OCI-LY1 (cell line): ENCODE measurements around the gene CCT4.
A peak's percentile ranks its signal among the peaks of the same experiment; 100 is the strongest.

ENCODE experiments used
- H2AFZ ChIP-seq: fragments of 200-600 bp; sonication (generic), shearing (Covaris generic); 2 replicates; pipeline ENCODE4 v1.6.0; 2014; ENCODE audit warnings: antibody characterized with exemption, mild to moderate bottlenecking, low read length
- H3F3A ChIP-seq: fragments of 200-600 bp; sonication (generic), shearing (Covaris generic); 2 replicates; pipeline ENCODE4 v1.6.0; 2014; ENCODE audit warnings: mild to moderate bottlenecking, antibody characterized with exemption, low read length, moderate library complexity; ENCODE audit not compliant: insufficient read depth
- H3K27ac ChIP-seq: fragments of 200-600 bp; sonication (generic); 2 replicates; pipeline ENCODE4 v1.5.1; 2014; ENCODE audit warnings: low read length, mixed run types, mild to moderate bottlenecking, low read depth; ENCODE audit not compliant: poor library complexity, severe bottlenecking
- H3K27me3 ChIP-seq: fragments of 200-600 bp; sonication (generic); 2 replicates; pipeline ENCODE4 v1.6.0; 2014; ENCODE audit warnings: antibody characterized with exemption, mild to moderate bottlenecking, low read length, moderate library complexity; ENCODE audit not compliant: insufficient read depth
- H3K36me3 ChIP-seq: fragments of 200-600 bp; sonication (generic); 2 replicates; pipeline ENCODE4 v1.6.1; 2014; ENCODE audit warnings: mild to moderate bottlenecking, antibody characterized with exemption, low read length, moderate library complexity, mixed read lengths; ENCODE audit not compliant: insufficient read depth
- H3K4me1 ChIP-seq: fragments of 200-600 bp; sonication (generic); 2 replicates; pipeline ENCODE4 v1.5.1; 2014; ENCODE audit warnings: mild to moderate bottlenecking, low read length, moderate library complexity; ENCODE audit not compliant: insufficient read depth, severe bottlenecking
- H3K4me2 ChIP-seq: fragments of 200-600 bp; sonication (generic), shearing (Covaris generic); 2 replicates; pipeline ENCODE4 v1.6.1; 2014; ENCODE audit warnings: low read length
- H3K4me3 ChIP-seq: fragments of 200-600 bp; sonication (generic); 2 replicates; pipeline ENCODE4 v1.5.1; 2014; ENCODE audit warnings: low read length, low read depth, mild to moderate bottlenecking, mixed read lengths; ENCODE audit not compliant: poor library complexity, severe bottlenecking
- H3K79me2 ChIP-seq: fragments of 200-600 bp; shearing (Covaris generic); 2 replicates; pipeline ENCODE4 v1.6.1; 2016; ENCODE audit warnings: mixed run types, low read length, mixed read lengths; ENCODE audit not compliant: insufficient read depth
- H3K9ac ChIP-seq: fragments of 200-600 bp; sonication (generic), shearing (Covaris generic); 2 replicates; pipeline ENCODE4 v1.6.1; 2014; ENCODE audit warnings: mild to moderate bottlenecking, low read length, mixed read lengths
- H3K9me2 ChIP-seq: fragments of 200-600 bp; sonication (generic), shearing (Covaris generic); 2 replicates; pipeline ENCODE4 v1.6.1; 2014; ENCODE audit warnings: low read depth, mild to moderate bottlenecking, low read length, mixed read lengths
- H3K9me3 ChIP-seq: fragments of 200-600 bp; shearing (Covaris generic); 2 replicates; pipeline ENCODE4 v1.6.1; 2014; ENCODE audit warnings: low read length, mixed read lengths
- H4K20me1 ChIP-seq: fragments of 200-600 bp; sonication (generic), shearing (Covaris generic); 2 replicates; pipeline ENCODE4 v1.6.0; 2016; ENCODE audit warnings: mild to moderate bottlenecking, low read length; ENCODE audit not compliant: insufficient read depth
- EZH2 ChIP-seq: fragments of 200-600 bp; sonication (generic), shearing (Covaris generic); IDR thresholded peaks from 2 replicates; pipeline ENCODE4 v1.8.0; 2017; ENCODE audit warnings: borderline replicate concordance, mixed run types, mild to moderate bottlenecking, antibody characterized with exemption, low read length, moderate library complexity, mixed read lengths
- TF ChIP-seq, protein P1 (sequence below): fragments of 200-600 bp; sonication (generic), shearing (Covaris generic); IDR thresholded peaks from 2 replicates; pipeline ENCODE4 v1.5.1; 2017; ENCODE audit warnings: mild to moderate bottlenecking, antibody characterized with exemption, low read length, moderate library complexity, mixed read lengths

Gene CCT4

DNA sequence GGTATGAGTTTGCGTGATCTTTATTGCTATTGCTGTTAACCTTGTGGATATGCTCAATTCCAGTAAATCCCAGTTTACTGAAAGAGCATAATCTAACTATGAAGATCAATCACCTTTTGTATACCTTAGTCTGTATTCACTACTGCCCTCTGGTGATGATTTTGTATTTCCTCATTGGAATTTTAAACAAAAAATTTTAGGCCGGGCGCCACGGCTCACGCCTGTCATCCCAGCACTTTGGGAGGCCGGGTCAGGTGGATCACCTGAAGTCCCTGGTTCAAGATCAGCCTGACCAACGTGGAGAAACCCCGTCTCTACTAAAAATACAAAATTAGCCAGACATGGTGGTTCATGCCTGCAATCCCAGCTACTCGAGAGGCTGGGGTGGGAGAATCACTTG is 22.1 kb upstream of the CCT4 start:
- Histone ChIP-seq H3K9ac (no peak overlapping the region), H3K27ac (no peak overlapping the region), H3K4me3 (no peak overlapping the region), H3K9me2 (no peaks in the 10 kb centered on the region), H3K4me2 (no peak overlapping the region), H3K4me1 (peaks cover 14% of the 10 kb centered on the region), H3K9me3 (no peaks in the 10 kb centered on the region), H3F3A (no peaks in the 10 kb centered on the region), H3K27me3 (no peaks in the 10 kb centered on the region), H3K36me3 (no peaks in the 10 kb centered on the region), H4K20me1 (no peaks in the 10 kb centered on the region), H3K79me2 (peaks cover 9% of the 10 kb centered on the region), H2AFZ (no peak overlapping the region)
- TF ChIP-seq, protein P1, sequence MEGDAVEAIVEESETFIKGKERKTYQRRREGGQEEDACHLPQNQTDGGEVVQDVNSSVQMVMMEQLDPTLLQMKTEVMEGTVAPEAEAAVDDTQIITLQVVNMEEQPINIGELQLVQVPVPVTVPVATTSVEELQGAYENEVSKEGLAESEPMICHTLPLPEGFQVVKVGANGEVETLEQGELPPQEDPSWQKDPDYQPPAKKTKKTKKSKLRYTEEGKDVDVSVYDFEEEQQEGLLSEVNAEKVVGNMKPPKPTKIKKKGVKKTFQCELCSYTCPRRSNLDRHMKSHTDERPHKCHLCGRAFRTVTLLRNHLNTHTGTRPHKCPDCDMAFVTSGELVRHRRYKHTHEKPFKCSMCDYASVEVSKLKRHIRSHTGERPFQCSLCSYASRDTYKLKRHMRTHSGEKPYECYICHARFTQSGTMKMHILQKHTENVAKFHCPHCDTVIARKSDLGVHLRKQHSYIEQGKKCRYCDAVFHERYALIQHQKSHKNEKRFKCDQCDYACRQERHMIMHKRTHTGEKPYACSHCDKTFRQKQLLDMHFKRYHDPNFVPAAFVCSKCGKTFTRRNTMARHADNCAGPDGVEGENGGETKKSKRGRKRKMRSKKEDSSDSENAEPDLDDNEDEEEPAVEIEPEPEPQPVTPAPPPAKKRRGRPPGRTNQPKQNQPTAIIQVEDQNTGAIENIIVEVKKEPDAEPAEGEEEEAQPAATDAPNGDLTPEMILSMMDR = peak; percentile 49
- TF ChIP-seq EZH2 = no peak

DNA sequence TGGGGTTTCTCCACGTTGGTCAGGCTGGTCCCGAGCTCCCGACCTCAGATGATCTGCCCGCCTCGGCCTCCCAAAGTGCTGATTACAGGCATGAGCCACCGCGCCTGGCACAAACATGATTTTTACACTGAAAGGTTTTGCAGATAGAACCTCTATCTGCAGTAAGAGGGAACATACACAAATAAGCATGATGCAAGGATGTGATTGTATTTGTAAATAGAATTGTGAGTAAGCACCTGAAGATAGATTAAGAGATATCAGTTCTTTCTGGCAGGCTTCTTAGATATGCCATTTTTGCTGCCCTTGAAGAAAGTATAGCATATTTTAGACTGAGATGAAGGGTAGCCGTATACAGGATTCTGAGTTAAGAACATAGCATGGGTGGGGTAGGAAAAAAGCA is 20.7 kb upstream of the CCT4 start:
- Histone ChIP-seq H3K36me3 (no peaks in the 10 kb centered on the region), H3K4me1 (peaks cover 27% of the 10 kb centered on the region), H4K20me1 (no peaks in the 10 kb centered on the region), H3F3A (no peaks in the 10 kb centered on the region), H3K9me2 (no peaks in the 10 kb centered on the region), H3K4me2 (no peak overlapping the region), H2AFZ (no peak overlapping the region), H3K79me2 (peaks cover 9% of the 10 kb centered on the region), H3K9me3 (no peaks in the 10 kb centered on the region), H3K4me3 (no peak overlapping the region), H3K27ac (no peak overlapping the region), H3K9ac (no peak overlapping the region), H3K27me3 (no peaks in the 10 kb centered on the region)
- TF ChIP-seq, protein P1 = no peak
- no peak for TF ChIP-seq EZH2

DNA sequence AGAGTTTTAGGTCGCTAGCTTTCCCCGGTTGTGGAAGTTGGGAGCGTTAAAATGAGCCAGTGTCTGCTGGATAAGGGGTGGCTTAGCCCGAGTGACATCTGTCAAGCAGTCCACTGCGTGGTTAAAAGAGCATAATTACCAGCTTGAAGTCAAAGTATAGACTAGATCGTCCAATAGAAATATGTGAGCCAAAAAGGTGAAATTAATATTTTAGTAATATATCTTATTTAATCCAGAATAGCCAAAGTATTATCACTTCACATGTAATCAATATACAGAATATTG is 17.7 kb upstream of the CCT4 start:
- Histone ChIP-seq H2AFZ (no peak overlapping the region; the same call in 1 of the 2 replicates), H3K9me3 (no peaks in the 10 kb centered on the region), H3K4me3 (peak overlapping the region; percentile 78), H3K79me2 (peaks cover 9% of the 10 kb centered on the region), H3K36me3 (no peaks in the 10 kb centered on the region), H4K20me1 (no peaks in the 10 kb centered on the region), H3K27me3 (no peaks in the 10 kb centered on the region), H3K4me1 (peaks cover 27% of the 10 kb centered on the region), H3K4me2 (peak overlapping the region; percentile 67), H3K9me2 (no peaks in the 10 kb centered on the region), H3K27ac (no peak overlapping the region), H3F3A (no peaks in the 10 kb centered on the region), H3K9ac (peak overlapping the region; percentile 77)
- TF ChIP-seq EZH2 = no peak
- TF ChIP-seq, protein P1 = no peak
